K562 (cell line): Measurements from ENCODE around the gene GAB2. TPM values are rescaled to one million over a fixed set of nuclear protein-coding genes. Genes with fewer than 3 reads are reported as not detected.

Experiments
- ARID4B ChIP-seq: sonication (generic); formaldehyde crosslinking; IDR thresholded peaks from 2 replicates; pipeline ENCODE4 v1.8.0; 2022; ENCODE audit warnings: mild to moderate bottlenecking, missing genetic modification reagents
- ETS1 ChIP-seq: conservative IDR thresholded peaks from 2 replicates; pipeline ENCODE4 v1.6.1; 2011; ENCODE audit warnings: low read depth, mild to moderate bottlenecking, low read length; ENCODE audit not compliant: control insufficient read depth
- MTA1 ChIP-seq: fragments of 450-650 bp; IDR thresholded peaks from 2 replicates; pipeline ENCODE4 v1.6.1; 2017; ENCODE audit warnings: borderline replicate concordance
- ZNF785 ChIP-seq: fragments of 250-450 bp; sonication (Bioruptor Pico); IDR thresholded peaks from 2 replicates; pipeline ENCODE4 v1.4.0; 2020; ENCODE audit warnings: mild to moderate bottlenecking
- polyA plus RNA-seq, 8 experiments: library from polyadenylated mRNA; depleted of rRNA in 4 of 8; stranded (reverse) in 5 of 8; unstranded in 3 of 8; fragments of >200 nt; fragmentation: Nextera tagmentation in 2 of 8; fragmentation: Illumina TruSeq in 1 of 8; extraction: Ambion mirVana in 2 of 8; extraction: Trizol in 1 of 8; gene quantifications; 2 replicates each; pipeline versions ENCODE4 v1.2.1 to v1.2.3, GENCODE V29; 2011 to 2014; ENCODE audit warnings: inconsistent platforms in 1 of 8, missing spikeins in 1 of 8
- total RNA-seq, 7 experiments: library from RNA; depleted of rRNA in 6 of 7; stranded (reverse); fragments of >200 nt in 6 of 7; fragmentation: Illumina TruSeq in 2 of 7; extraction: Trizol in 2 of 7; gene quantifications; 2 replicates each; pipeline versions ENCODE4 v1.2.1 to v1.2.3, GENCODE V29; 2011 to 2021; ENCODE audit warnings: low replicate concordance in 1 of 7
- TF ChIP-seq, protein P1 (sequence below): fragments of 200-800 bp; sonication (Bioruptor generic); IDR thresholded peaks from 2 replicates; pipeline ENCODE4 v1.6.1; 2017; ENCODE audit warnings: missing genetic modification characterization, missing compliant biosample characterization
- TF ChIP-seq, protein P2 (sequence below): fragments of 250-450 bp; sonication (Bioruptor Pico); IDR thresholded peaks from 2 replicates; pipeline ENCODE4 v1.8.0; 2022; ENCODE audit warnings: moderate library complexity, mild to moderate bottlenecking, inconsistent platforms
- TF ChIP-seq, protein P3 (sequence below): fragments of 450-650 bp; IDR thresholded peaks from 2 replicates; pipeline ENCODE4 v1.6.1; 2016; ENCODE audit warnings: borderline replicate concordance
- TF ChIP-seq, protein P4 (sequence below), 2 experiments: IDR thresholded peaks; 2 replicates each; pipeline ENCODE4 v1.6.1; 2012; ENCODE audit warnings: improper control_type of control experiment in 2 of 2, low read depth in 2 of 2, low read length in 2 of 2, borderline replicate concordance in 1 of 2
- TF ChIP-seq, protein P5 (sequence below): IDR thresholded peaks from 2 replicates; pipeline ENCODE4 v1.6.1; 2016; ENCODE audit warnings: missing genetic modification characterization, missing compliant biosample characterization

The GAB2 gene
- total and polyA plus RNA-seq, 9 of the 15 experiments (the other 6 are each of a cell fraction or from before 2014, with no cell fraction given), result 2.3 to 35.2 (median 16.1) TPM

GRCh38 chr11:78188286-78189173 is 229.1 kb downstream of the GAB2 start, which contains the start of the genes KCTD21 and USP35 (continued):
- TF ChIP-seq ETS1, result peak; percentile 92
- TF ChIP-seq, protein P1, sequence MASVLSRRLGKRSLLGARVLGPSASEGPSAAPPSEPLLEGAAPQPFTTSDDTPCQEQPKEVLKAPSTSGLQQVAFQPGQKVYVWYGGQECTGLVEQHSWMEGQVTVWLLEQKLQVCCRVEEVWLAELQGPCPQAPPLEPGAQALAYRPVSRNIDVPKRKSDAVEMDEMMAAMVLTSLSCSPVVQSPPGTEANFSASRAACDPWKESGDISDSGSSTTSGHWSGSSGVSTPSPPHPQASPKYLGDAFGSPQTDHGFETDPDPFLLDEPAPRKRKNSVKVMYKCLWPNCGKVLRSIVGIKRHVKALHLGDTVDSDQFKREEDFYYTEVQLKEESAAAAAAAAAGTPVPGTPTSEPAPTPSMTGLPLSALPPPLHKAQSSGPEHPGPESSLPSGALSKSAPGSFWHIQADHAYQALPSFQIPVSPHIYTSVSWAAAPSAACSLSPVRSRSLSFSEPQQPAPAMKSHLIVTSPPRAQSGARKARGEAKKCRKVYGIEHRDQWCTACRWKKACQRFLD (CRISPR knock-in tag), result peak; percentile 73; the same call in 1 of the 2 replicates
- TF ChIP-seq, protein P2, sequence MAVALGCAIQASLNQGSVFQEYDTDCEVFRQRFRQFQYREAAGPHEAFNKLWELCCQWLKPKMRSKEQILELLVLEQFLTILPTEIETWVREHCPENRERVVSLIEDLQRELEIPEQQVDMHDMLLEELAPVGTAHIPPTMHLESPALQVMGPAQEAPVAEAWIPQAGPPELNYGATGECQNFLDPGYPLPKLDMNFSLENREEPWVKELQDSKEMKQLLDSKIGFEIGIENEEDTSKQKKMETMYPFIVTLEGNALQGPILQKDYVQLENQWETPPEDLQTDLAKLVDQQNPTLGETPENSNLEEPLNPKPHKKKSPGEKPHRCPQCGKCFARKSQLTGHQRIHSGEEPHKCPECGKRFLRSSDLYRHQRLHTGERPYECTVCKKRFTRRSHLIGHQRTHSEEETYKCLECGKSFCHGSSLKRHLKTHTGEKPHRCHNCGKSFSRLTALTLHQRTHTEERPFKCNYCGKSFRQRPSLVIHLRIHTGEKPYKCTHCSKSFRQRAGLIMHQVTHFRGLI (CRISPR knock-in tag), result no peak
- no peak for TF ChIP-seq ZNF785 (CRISPR knock-in tag)
- TF ChIP-seq, protein P3, sequence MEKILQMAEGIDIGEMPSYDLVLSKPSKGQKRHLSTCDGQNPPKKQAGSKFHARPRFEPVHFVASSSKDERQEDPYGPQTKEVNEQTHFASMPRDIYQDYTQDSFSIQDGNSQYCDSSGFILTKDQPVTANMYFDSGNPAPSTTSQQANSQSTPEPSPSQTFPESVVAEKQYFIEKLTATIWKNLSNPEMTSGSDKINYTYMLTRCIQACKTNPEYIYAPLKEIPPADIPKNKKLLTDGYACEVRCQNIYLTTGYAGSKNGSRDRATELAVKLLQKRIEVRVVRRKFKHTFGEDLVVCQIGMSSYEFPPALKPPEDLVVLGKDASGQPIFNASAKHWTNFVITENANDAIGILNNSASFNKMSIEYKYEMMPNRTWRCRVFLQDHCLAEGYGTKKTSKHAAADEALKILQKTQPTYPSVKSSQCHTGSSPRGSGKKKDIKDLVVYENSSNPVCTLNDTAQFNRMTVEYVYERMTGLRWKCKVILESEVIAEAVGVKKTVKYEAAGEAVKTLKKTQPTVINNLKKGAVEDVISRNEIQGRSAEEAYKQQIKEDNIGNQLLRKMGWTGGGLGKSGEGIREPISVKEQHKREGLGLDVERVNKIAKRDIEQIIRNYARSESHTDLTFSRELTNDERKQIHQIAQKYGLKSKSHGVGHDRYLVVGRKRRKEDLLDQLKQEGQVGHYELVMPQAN, result peak; percentile 90
- TF ChIP-seq, protein P4, sequence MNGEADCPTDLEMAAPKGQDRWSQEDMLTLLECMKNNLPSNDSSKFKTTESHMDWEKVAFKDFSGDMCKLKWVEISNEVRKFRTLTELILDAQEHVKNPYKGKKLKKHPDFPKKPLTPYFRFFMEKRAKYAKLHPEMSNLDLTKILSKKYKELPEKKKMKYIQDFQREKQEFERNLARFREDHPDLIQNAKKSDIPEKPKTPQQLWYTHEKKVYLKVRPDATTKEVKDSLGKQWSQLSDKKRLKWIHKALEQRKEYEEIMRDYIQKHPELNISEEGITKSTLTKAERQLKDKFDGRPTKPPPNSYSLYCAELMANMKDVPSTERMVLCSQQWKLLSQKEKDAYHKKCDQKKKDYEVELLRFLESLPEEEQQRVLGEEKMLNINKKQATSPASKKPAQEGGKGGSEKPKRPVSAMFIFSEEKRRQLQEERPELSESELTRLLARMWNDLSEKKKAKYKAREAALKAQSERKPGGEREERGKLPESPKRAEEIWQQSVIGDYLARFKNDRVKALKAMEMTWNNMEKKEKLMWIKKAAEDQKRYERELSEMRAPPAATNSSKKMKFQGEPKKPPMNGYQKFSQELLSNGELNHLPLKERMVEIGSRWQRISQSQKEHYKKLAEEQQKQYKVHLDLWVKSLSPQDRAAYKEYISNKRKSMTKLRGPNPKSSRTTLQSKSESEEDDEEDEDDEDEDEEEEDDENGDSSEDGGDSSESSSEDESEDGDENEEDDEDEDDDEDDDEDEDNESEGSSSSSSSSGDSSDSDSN (IDR thresholded peaks at IDR 0.05; ENCODE audit: borderline replicate concordance in 1 of 2, low read depth in 2 of 2, low read length in 2 of 2), result 0 out of 4 replicates have a peak, but pooled peaks of 1 of the 2 experiments have one; percentile 31
- TF ChIP-seq, protein P5, sequence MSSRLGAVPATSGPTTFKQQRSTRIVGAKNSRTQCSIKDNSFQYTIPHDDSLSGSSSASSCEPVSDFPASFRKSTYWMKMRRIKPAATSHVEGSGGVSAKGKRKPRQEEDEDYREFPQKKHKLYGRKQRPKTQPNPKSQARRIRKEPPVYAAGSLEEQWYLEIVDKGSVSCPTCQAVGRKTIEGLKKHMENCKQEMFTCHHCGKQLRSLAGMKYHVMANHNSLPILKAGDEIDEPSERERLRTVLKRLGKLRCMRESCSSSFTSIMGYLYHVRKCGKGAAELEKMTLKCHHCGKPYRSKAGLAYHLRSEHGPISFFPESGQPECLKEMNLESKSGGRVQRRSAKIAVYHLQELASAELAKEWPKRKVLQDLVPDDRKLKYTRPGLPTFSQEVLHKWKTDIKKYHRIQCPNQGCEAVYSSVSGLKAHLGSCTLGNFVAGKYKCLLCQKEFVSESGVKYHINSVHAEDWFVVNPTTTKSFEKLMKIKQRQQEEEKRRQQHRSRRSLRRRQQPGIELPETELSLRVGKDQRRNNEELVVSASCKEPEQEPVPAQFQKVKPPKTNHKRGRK, result no peak
- TF ChIP-seq ARID4B (CRISPR knock-in tag), result peak; percentile 66
- peak; percentile 54; the same call in 1 of the 2 replicates for TF ChIP-seq MTA1
